GM10847 (cell line): ENCODE results near the gene CST11.

Source experiments
- POLR2A ChIP-seq: IDR thresholded peaks from 2 replicates; pipeline ENCODE4 v1.6.1; 2011; ENCODE audit not compliant: insufficient read length; ENCODE audit errors: extremely low read depth

The CST11 gene

DNA sequence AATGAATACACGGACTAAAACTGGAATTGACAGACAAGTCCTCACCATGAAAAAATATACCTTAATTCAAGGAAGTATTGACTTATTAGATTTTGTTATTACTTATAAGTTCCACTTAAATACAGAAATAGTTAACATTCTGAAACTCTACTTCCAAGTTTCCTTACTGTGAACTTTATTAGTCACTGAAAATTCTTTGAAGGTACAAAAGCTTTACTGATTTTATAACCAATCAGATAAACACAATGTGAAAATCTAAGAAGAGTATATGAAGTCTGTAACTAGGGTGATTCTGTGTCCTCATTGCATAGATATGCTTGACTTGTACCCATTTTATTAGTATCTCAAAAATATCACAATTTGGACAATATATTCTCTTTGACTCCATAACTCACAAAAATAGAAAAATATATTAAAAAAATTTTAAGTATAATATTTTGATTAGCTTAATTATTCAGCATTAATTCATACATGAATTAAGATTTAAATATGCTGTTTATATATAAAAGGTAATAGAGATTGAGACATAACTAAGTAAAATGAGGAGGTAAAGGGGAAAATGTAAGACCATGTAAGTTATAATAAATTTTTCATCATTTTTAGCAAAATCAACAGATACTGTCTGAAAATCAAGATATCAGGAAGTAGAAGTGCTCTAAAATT lies 38.0 kb downstream of the CST11 start:
- TF ChIP-seq POLR2A, result no peak

DNA sequence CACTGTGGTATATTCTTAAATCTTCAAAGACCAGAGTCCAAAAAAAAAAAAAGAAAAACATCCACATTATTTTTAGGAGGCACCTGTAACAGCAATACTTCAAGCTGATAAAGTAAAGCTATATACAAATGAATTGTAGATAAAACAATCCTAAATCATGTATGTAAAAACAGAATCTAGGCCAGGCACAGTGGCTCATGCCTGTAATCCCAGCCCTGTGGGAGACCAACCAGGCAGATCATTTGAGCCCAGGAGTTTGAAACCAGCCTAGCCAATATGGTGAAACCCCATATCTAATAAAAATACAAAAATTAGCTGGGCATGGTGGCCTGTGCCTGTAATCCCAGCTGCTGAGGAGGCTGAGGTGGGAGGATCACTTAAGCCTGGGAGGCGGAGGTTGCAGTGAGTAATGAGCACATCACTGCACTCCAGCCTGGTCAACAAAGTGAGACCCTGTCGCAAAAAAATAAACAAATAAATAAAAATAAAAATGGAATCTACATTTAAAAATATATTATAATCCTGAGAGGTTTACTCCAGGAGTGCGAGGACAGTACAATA lies 38.7 kb downstream of the CST11 start:
- TF ChIP-seq POLR2A, result no peak

DNA sequence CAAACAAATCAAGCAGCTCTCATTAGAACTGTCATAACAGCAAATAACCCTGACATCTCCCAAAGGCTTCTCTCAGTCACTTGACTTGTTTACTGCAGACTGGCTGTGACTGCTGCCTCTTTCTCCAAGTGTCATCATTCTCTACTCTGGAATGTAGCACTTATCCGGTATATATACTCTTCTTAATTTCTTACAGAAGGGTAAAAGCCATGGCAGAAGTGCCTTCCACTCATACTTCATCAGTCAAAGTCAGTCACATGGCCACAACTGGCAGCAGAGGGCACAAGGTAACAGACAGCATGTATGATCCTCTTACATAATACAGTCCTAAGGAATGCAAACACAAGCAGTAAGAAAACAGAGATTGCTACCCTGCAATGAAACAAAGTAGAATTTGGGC lies 40.6 kb downstream of the CST11 start:
- no peak for TF ChIP-seq POLR2A

DNA sequence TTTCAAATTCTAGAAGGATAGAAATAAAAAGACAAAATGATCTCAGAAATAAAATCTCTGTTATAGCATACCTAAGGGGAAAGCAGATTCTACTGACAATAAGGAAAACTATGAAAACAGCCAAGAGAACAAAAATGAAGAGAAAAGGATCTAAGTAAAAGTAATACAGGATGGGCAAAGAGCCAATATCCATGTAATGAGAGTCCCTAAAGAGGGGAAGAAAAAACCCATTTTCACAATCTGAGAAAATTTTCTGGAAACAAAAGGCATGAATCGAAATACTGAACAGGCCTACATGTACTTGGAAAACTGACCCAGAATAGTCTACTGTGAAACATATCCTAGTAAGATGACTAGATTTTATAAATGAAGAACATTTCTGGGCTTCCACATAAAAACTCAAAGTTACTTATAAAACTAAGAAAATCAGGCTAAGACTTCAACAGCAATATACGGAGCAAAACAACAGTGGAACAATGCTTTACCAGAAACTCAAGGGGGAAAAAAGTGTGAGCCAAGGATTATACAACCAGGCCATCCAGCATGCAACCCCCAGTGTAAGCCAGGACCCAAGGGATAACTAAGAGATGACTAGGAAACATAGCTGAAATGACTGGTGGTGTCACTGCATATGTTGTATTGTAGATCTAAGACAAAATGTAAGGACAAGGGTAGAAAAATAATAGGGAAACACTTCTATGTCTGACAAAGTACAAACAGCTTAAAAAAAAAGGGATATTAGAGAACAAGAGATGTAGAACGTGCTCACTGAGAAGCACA lies 41.6 kb downstream of the CST11 start:
- TF ChIP-seq POLR2A, result no peak

DNA sequence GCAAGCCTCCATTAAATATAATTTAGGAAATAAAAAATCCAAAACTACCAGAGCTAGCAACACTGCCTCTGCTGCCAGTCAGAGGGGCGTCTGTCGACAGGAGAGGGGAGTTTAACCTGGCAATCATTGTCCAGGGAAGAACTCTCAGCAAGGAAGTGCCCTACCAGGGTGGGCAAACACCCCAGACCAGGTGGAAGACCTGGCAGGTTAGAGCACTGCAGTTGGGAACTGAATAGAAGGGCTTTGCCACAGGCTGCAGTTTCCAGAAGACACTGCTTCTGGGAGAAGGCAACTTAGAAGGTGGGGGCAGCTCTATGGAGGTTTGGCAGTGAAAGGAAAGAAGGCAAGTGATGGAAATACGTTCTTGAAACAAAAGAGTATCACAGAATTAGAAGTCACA lies 42.9 kb downstream of the CST11 start:
- no peak for TF ChIP-seq POLR2A

DNA sequence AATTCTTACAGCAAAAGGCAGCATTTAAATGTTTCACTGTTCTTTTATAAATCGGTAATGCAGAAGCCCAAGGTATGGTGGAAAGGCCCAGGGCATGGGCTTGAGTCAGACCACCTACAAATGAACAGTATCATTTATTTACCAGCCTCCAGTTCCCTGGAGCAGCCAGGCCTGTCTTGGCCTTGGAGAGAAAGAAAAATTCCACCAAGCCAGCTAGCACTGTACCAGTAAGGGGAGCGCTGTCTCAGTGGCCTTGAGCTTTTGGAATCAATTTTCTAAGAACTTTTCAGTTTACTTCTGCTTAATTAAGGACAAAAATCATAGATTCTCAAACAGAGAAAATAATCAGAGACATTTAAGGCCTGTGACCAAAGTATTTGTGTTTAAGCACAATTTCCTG lies 43.7 kb downstream of the CST11 start:
- no peak for TF ChIP-seq POLR2A

DNA sequence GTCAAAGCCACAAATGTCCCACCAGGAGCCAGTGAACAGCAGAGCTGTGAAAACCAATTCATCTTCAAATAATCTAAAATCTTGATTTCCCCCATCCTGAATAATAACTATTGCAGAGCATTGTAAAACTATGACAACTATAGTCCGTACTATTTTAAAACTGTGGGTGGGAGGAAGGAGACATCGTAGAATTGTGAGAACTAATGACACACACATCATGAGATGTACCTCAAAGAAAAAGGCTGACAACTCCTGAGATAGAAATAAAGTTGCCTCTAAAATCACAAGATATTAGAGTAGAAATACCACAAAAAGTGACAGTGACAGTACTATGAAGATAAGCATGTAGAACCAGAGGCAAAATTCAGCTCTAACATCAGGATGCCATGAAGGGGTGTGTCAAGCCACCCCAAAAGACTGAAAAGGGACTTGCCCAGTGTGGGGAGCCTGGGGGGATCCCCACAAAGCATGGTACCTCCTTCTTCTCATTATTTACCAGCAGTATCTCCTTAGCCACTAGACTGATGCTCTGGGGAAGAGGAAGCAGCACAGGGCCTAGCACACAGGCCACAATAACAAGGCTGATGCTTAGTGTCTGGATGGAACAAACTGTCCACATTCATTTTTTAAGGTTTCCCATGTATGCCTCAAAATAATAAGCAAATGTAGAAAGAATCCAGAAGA lies 44.8 kb downstream of the CST11 start:
- no peak for TF ChIP-seq POLR2A

DNA sequence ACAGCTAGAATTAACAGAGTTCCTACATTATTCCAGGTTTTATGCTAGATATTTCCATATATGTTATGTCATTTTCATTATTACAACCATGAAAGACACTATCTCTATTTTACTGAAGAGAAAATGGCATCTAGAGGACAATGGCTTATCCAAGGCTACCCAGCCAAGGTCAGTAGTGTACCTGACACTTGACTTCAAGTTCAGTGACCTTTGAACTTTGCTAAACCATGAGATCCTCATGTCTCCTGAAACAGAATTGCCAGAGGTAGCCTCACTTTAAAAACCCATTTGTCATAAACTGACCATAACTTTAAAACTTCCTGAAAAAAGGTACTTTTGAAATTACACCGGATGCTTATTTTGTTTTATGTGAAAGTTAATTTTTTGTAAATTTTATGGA lies 45.8 kb downstream of the CST11 start:
- TF ChIP-seq POLR2A, result no peak

DNA sequence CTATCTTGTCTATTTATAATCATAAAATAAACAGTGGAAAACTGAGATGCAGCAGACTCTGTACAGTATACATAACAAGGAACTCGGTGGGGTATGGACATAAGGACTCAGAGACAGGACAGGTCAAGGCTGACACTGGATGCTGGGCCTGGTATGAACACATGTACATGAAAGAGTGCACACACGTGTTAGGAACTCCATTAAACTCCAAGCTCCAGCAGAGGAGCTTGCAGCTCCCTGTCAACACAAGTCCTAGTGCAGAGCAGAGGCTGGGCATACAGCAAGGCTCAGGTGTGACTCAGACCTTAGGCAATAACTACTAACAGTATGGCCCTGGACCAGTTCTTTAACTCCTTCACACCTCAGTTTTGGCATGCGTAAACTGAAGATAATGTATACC lies 48.5 kb downstream of the CST11 start:
- TF ChIP-seq POLR2A, result no peak

DNA sequence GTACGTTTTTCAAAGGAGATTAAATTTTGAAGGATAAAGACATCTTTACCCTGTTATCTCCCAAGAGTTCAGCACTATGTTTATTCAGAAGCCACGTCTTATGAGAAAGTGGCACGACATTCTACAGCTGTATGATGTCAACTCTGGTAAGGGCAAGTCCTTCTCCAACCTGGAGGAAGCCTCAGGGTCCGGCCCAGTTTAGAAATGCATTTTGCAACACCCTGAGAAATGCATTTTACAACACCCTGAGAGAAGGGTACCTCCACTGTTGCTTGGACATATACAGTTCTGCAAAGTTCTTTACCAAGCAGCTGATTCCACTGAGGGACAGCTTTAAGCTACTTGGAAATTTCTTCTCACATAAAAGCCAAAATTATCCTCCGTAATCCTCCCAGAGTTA lies 48.9 kb downstream of the CST11 start:
- TF ChIP-seq POLR2A, result no peak

DNA sequence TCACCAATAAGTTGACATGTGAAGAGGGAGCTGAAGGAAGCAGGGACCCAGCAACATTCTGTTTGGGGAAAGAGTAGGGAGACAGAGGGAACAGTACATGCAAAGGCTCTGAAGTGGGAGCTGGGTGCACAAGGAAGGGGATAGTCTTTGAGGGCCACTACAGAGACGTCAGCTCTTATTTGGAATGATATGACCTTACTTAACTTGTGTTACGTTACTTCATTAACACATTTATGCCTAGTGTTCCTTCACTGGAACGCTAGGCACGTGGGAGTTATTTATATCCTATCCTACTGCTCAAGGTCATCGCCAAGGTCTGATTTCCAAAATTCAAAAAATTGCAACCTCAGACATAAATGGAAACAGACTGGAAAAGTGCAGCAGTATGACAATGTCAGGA lies 51.6 kb downstream of the CST11 start:
- no peak for TF ChIP-seq POLR2A
